KMS-11 (cell line): ENCODE results near the gene EIF2B2.

Experiments used
- H2AFZ ChIP-seq: fragments of 200-600 bp; sonication (generic); 2 replicates; pipeline ENCODE4 v1.6.1; 2016; ENCODE audit warnings: antibody characterized with exemption, mixed run types, low read depth
- H3K27ac ChIP-seq: fragments of 200-600 bp; sonication (generic); 2 replicates; pipeline ENCODE4 v1.6.1; 2016; ENCODE audit warnings: mild to moderate bottlenecking, mixed run types
- H3K27me3 ChIP-seq: fragments of 200-600 bp; sonication (generic); 2 replicates; pipeline ENCODE4 v1.6.1; 2017; ENCODE audit warnings: mild to moderate bottlenecking, low read depth, mixed run types, moderate library complexity; ENCODE audit not compliant: insufficient read depth
- H3K36me3 ChIP-seq: fragments of 200-600 bp; sonication (generic); 2 replicates; pipeline ENCODE4 v1.6.1; 2017; ENCODE audit warnings: mild to moderate bottlenecking, mixed run types; ENCODE audit not compliant: insufficient read depth
- H3K4me1 ChIP-seq: fragments of 200-600 bp; sonication (generic); 2 replicates; pipeline ENCODE4 v1.6.1; 2016; ENCODE audit warnings: mild to moderate bottlenecking, low read depth, mixed run types; ENCODE audit not compliant: poor library complexity, severe bottlenecking
- H3K4me2 ChIP-seq: fragments of 200-600 bp; sonication (generic); 2 replicates; pipeline ENCODE4 v1.7.0; 2016; ENCODE audit warnings: mild to moderate bottlenecking, mixed run types
- H3K4me3 ChIP-seq: fragments of 200-600 bp; sonication (generic); IDR thresholded peaks from 2 replicates; pipeline ENCODE4 v1.6.1; 2017; ENCODE audit warnings: low read depth, low read length, mixed read lengths; ENCODE audit not compliant: insufficient read depth
- H3K79me2 ChIP-seq: fragments of 200-600 bp; sonication (generic); 2 replicates; pipeline ENCODE4 v1.6.1; 2016; ENCODE audit warnings: low read depth, mixed run types; ENCODE audit not compliant: insufficient read depth
- H3K9ac ChIP-seq: fragments of 200-600 bp; sonication (generic); 2 replicates; pipeline ENCODE4 v1.6.1; 2016; ENCODE audit warnings: mild to moderate bottlenecking, mixed run types
- H4K20me1 ChIP-seq: fragments of 200-600 bp; sonication (generic); 2 replicates; pipeline ENCODE4 v1.6.1; 2016; ENCODE audit warnings: mild to moderate bottlenecking, mixed run types; ENCODE audit not compliant: insufficient read depth
- TF ChIP-seq, protein P1 (sequence below): fragments of 200-600 bp; sonication (generic); conservative IDR thresholded peaks from 2 replicates; pipeline ENCODE4 v1.6.1; 2017; ENCODE audit warnings: low read depth, mild to moderate bottlenecking, antibody characterized with exemption, low read length, moderate library complexity, mixed read lengths

EIF2B2 gene

DNA sequence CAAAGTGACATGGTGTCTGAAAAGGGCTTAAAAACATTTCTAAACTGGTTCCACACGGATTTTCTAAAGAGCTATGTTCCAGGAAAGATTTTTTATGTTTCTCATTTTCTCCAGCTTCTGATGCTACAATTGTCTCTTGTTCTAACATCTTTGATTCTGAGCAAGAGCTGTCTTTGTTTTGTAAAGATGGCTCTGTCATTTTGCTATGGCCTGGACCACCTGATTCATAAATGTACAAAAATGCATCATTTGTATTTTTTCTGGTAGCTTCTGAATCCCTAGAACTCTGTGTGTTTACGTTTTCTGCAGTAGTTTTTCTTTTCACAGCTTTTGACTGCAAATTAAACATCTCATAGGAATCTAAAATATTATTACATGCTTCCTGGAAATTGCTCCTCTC, 45.4 kb downstream of the EIF2B2 start:
- no peak overlapping the region for H3K4me2 ChIP-seq
- no peaks in the 10 kb centered on the region; the same call in 1 of the 2 replicates for H3K79me2 ChIP-seq
- H3K4me3 ChIP-seq = no peak overlapping the region
- H3K27ac ChIP-seq = no peak overlapping the region
- H3K4me1 ChIP-seq = peaks cover 23% of the 10 kb centered on the region
- no peak overlapping the region for H2AFZ ChIP-seq
- H3K9ac ChIP-seq = no peak overlapping the region
- H3K36me3 ChIP-seq = no peaks in the 10 kb centered on the region
- H3K27me3 ChIP-seq = no peaks in the 10 kb centered on the region
- TF ChIP-seq, protein P1, sequence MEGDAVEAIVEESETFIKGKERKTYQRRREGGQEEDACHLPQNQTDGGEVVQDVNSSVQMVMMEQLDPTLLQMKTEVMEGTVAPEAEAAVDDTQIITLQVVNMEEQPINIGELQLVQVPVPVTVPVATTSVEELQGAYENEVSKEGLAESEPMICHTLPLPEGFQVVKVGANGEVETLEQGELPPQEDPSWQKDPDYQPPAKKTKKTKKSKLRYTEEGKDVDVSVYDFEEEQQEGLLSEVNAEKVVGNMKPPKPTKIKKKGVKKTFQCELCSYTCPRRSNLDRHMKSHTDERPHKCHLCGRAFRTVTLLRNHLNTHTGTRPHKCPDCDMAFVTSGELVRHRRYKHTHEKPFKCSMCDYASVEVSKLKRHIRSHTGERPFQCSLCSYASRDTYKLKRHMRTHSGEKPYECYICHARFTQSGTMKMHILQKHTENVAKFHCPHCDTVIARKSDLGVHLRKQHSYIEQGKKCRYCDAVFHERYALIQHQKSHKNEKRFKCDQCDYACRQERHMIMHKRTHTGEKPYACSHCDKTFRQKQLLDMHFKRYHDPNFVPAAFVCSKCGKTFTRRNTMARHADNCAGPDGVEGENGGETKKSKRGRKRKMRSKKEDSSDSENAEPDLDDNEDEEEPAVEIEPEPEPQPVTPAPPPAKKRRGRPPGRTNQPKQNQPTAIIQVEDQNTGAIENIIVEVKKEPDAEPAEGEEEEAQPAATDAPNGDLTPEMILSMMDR = no peak
- no peaks in the 10 kb centered on the region for H4K20me1 ChIP-seq

DNA sequence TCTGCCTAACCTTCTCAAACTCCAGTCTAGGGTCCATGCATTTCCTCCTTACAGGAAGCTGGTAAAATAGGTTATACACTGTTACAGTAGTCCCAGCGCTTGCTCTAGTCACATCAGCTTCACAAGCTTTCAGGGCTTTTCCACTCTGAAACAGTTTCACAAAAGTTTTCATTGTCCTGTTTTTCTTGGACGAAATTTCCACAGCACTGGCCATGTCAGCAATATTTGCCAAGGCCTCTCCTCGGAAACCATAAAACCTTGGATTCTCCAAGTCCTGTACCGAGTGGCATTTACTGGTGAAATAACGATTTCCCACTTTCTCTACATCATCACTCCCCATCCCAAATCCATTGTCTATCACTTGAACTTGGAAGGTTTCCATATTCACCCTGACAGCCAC, 46.4 kb downstream of the EIF2B2 start:
- Histone ChIP-seq H3K9ac (no peak overlapping the region), H3K36me3 (no peaks in the 10 kb centered on the region), H3K4me2 (no peak overlapping the region), H3K4me3 (no peak overlapping the region), H3K79me2 (no peaks in the 10 kb centered on the region; the same call in 1 of the 2 replicates), H3K4me1 (peaks cover 22% of the 10 kb centered on the region), H2AFZ (no peak overlapping the region), H3K27ac (no peak overlapping the region), H3K27me3 (no peaks in the 10 kb centered on the region), H4K20me1 (no peaks in the 10 kb centered on the region)
- TF ChIP-seq, protein P1 = no peak

DNA sequence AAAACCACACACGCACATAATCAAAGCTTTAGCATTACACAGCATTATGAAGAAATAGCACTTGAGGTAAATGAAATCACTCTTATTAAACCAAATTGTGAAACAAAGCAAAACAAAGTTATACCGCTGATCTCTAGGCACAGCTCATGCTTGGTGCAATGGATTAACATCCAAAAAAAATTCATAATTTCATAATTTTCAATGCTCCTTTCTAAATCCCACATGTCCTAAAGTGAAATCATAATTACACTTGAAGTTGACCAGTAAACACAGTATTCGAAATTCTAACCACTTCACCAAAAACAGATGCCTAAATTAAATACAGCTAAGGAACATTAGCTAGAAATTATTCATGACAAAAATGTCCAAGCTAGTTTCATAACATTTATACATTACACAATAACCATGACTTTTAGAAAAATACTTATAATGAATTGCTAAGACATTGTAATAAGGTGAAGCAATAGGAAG, 47.0 kb downstream of the EIF2B2 start:
- Histone ChIP-seq H3K79me2 (no peaks in the 10 kb centered on the region; the same call in 1 of the 2 replicates), H3K27ac (no peak overlapping the region), H3K27me3 (no peaks in the 10 kb centered on the region), H2AFZ (no peak overlapping the region), H3K4me2 (0 out of 2 replicates have a peak overlapping the region, but pooled peaks have one; percentile 73), H3K4me1 (peaks cover 21% of the 10 kb centered on the region), H3K4me3 (no peak overlapping the region), H4K20me1 (no peaks in the 10 kb centered on the region), H3K9ac (no peak overlapping the region), H3K36me3 (no peaks in the 10 kb centered on the region)
- TF ChIP-seq, protein P1 = no peak

DNA sequence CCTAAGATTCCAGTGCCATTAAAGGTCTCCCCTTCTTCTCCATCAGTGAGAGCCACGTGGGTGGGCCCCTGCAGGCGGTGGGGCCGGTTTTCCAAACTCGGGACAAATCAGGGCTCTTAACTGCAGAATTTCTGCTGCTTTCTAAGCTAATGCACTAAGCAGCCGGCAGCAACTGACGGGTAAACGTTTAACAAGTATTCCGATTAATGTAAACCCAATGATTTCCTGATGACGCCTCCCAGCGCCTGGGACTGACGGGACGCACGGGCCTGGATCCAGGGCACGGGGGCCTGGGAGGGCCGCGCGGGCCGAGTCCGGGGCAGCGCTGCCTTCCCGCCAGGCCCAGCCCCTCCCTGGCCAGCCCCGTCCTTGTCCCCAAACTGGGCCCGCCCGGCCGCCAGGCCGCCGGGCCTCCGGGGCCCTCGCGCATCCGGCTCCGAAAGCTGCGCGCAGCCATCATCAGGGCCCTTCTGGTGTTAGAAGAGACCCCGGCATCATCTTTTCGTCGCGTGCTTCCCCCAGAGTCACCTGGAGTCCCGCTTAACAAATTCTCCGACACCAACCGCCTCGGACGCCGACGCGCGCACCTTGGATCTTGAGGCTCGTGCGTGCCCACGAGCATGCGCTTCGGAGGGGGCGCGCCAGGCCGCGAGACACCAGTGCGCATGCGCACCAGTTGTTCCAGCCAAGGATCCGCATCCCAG, 48.3 kb downstream of the EIF2B2 start, which contains the start of gene MLH3:
MLH3 (minus strand) TSS at position 616 of the 704 bp plus-strand sequence. CDS start 1,812 bp downstream, outside the sequence.
- no peaks in the 10 kb centered on the region for H3K27me3 ChIP-seq
- peak within 1 kb of the TSS; percentile 51 for H3K27ac ChIP-seq
- H3K79me2 ChIP-seq = no peaks in the 10 kb centered on the region; the same call in 1 of the 2 replicates
- no peaks in the 10 kb centered on the region for H3K36me3 ChIP-seq
- peak within 1 kb of the TSS; percentile 67 for H2AFZ ChIP-seq
- peak within 1 kb of the TSS; percentile 86 for H3K9ac ChIP-seq
- no peak within 1 kb of the TSS for H3K4me3 ChIP-seq
- H3K4me1 ChIP-seq = peaks cover 20% of the 10 kb centered on the region
- TF ChIP-seq, protein P1 = no peak
- peak within 1 kb of the TSS; percentile 73 for H3K4me2 ChIP-seq
- no peaks in the 10 kb centered on the region; the same call in 1 of the 2 replicates for H4K20me1 ChIP-seq
